Measurements from ENCODE around the gene PNMA6F. TPM values are rescaled to one million over a fixed set of nuclear protein-coding genes. Genes with fewer than 3 reads are reported as not detected.

PNMA6F gene
- total RNA-seq, 1 donor from 2014 or later, result not detected

GRCh38 chrX:153352858-153353257 lies 31.3 kb upstream of the PNMA6F start:
- Mint-ChIP-seq H3K36me3 (ENCODE audit: low read depth, unreplicated experiment) (peaks cover 11% of the 10 kb centered on the region), H3K4me1 (ENCODE audit: unreplicated experiment) (no peaks in the 10 kb centered on the region), H3K4me3 (ENCODE audit: unreplicated experiment) (no peak overlapping the region), H3K27me3 (ENCODE audit: unreplicated experiment) (peaks cover 2% of the 10 kb centered on the region), H3K27ac (ENCODE audit: unreplicated experiment) (no peak overlapping the region), H3K9me3 (ENCODE audit: unreplicated experiment) (no peaks in the 10 kb centered on the region)
- DNase-seq (ENCODE audit: low spot score), result no peak
- no peak for TF ChIP-seq CTCF (IDR thresholded peaks at IDR 0.05; ENCODE audit: unreplicated experiment)

- no peaks in the 10 kb centered on the region for H3K9me3 Mint-ChIP-seq (ENCODE audit: unreplicated experiment)
Measured at GRCh38 chrX:153351981-153352380, 30.4 kb upstream of the PNMA6F start.

GRCh38 chrX:153349952-153350351 lies 28.4 kb upstream of the PNMA6F start:
- no peaks in the 10 kb centered on the region for H3K4me1 Mint-ChIP-seq (ENCODE audit: unreplicated experiment)
- H3K9me3 Mint-ChIP-seq (ENCODE audit: unreplicated experiment), result no peaks in the 10 kb centered on the region
- TF ChIP-seq CTCF (IDR thresholded peaks at IDR 0.05; ENCODE audit: unreplicated experiment), result no peak
- DNase-seq (ENCODE audit: low spot score), result no peak
- no peak overlapping the region for H3K4me3 Mint-ChIP-seq (ENCODE audit: unreplicated experiment)
- peaks cover 7% of the 10 kb centered on the region for H3K36me3 Mint-ChIP-seq (ENCODE audit: low read depth, unreplicated experiment)
- peaks cover 3% of the 10 kb centered on the region for H3K27me3 Mint-ChIP-seq (ENCODE audit: unreplicated experiment)
- H3K27ac Mint-ChIP-seq (ENCODE audit: unreplicated experiment), result no peak overlapping the region

More at GRCh38 chrX:153351981-153352380, 30.4 kb upstream of the PNMA6F start:
- Mint-ChIP-seq H3K4me1 (ENCODE audit: unreplicated experiment) (no peaks in the 10 kb centered on the region), H3K4me3 (ENCODE audit: unreplicated experiment) (no peak overlapping the region), H3K27ac (ENCODE audit: unreplicated experiment) (no peak overlapping the region), H3K36me3 (ENCODE audit: low read depth, unreplicated experiment) (peaks cover 7% of the 10 kb centered on the region), H3K27me3 (ENCODE audit: unreplicated experiment) (peaks cover 2% of the 10 kb centered on the region)
- TF ChIP-seq CTCF (IDR thresholded peaks at IDR 0.05; ENCODE audit: unreplicated experiment), result no peak
- no peak for DNase-seq (ENCODE audit: low spot score)

GRCh38 chrX:153348421-153348820 lies 26.9 kb upstream of the PNMA6F start:
- Mint-ChIP-seq H3K27ac (ENCODE audit: unreplicated experiment) (no peak overlapping the region), H3K27me3 (ENCODE audit: unreplicated experiment) (peaks cover 1% of the 10 kb centered on the region), H3K36me3 (ENCODE audit: low read depth, unreplicated experiment) (peaks cover 7% of the 10 kb centered on the region), H3K4me3 (ENCODE audit: unreplicated experiment) (no peak overlapping the region), H3K9me3 (ENCODE audit: unreplicated experiment) (no peaks in the 10 kb centered on the region), H3K4me1 (ENCODE audit: unreplicated experiment) (no peaks in the 10 kb centered on the region)
- no peak for TF ChIP-seq CTCF (IDR thresholded peaks at IDR 0.05; ENCODE audit: unreplicated experiment)
- DNase-seq (ENCODE audit: low spot score), result no peak

- Mint-ChIP-seq H3K27me3 (ENCODE audit: unreplicated experiment) (peaks cover 1% of the 10 kb centered on the region), H3K4me3 (ENCODE audit: unreplicated experiment) (no peak overlapping the region), H3K9me3 (ENCODE audit: unreplicated experiment) (no peaks in the 10 kb centered on the region), H3K36me3 (ENCODE audit: low read depth, unreplicated experiment) (peaks cover 7% of the 10 kb centered on the region), H3K4me1 (ENCODE audit: unreplicated experiment) (no peaks in the 10 kb centered on the region), H3K27ac (ENCODE audit: unreplicated experiment) (no peak overlapping the region)
- DNase-seq (ENCODE audit: low spot score), result no peak
- no peak for TF ChIP-seq CTCF (IDR thresholded peaks at IDR 0.05; ENCODE audit: unreplicated experiment)
Measured at GRCh38 chrX:153347530-153347929, 26.0 kb upstream of the PNMA6F start.

Measured in endothelial cell (in vitro differentiated cells).